ENCODE data around the gene NODAL.

Gene NODAL

DNA sequence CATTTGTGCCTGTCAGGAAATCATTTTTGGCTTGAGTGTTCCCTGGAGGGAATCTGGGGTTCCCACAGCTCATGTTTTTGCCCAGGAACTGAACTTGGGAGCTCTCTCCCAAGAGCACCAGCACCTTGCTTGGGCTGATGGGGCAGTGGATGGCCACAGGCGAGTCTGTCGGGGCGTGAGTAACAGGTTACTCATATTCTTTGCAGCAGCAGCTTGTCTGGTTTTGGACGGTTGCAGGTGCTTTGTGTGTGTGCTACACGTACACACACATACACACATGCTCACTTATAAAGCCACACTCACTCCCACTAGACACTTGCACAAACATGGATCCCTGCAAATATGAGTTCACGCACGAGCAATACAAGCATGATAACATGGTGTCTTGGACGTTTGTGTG is 34.2 kb upstream of the NODAL start:
- H3K4me3 ChIP-seq (ENCODE audit: low read depth, low read length), result no peak overlapping the region
- TF ChIP-seq, protein P1, sequence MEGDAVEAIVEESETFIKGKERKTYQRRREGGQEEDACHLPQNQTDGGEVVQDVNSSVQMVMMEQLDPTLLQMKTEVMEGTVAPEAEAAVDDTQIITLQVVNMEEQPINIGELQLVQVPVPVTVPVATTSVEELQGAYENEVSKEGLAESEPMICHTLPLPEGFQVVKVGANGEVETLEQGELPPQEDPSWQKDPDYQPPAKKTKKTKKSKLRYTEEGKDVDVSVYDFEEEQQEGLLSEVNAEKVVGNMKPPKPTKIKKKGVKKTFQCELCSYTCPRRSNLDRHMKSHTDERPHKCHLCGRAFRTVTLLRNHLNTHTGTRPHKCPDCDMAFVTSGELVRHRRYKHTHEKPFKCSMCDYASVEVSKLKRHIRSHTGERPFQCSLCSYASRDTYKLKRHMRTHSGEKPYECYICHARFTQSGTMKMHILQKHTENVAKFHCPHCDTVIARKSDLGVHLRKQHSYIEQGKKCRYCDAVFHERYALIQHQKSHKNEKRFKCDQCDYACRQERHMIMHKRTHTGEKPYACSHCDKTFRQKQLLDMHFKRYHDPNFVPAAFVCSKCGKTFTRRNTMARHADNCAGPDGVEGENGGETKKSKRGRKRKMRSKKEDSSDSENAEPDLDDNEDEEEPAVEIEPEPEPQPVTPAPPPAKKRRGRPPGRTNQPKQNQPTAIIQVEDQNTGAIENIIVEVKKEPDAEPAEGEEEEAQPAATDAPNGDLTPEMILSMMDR (IDR thresholded peaks at IDR 0.05; ENCODE audit: borderline replicate concordance, insufficient read depth, low read depth, low read length), result no peak

DNA sequence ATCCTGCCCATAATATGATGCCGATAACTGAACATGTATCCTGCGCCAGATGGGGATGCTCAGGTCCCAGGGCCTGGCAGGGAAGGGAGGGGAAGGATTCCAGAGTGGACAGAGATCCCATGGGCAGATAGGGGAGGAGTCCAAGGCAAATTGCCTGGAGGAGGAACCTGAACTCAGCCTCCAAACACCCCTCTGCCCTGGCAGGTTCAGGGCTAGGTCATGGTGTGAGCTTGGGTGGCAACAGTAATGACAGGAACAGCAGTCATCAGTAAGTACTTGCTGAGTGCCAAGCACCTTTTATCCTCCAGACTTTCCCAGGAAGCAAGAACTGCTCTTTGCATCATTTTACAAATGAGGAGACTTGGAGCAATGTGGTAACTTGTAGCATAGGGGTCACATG is 33.3 kb upstream of the NODAL start:
- TF ChIP-seq, protein P1 (IDR thresholded peaks at IDR 0.05; ENCODE audit: borderline replicate concordance, insufficient read depth, low read depth, low read length), result no peak
- no peak overlapping the region for H3K4me3 ChIP-seq (ENCODE audit: low read depth, low read length)

DNA sequence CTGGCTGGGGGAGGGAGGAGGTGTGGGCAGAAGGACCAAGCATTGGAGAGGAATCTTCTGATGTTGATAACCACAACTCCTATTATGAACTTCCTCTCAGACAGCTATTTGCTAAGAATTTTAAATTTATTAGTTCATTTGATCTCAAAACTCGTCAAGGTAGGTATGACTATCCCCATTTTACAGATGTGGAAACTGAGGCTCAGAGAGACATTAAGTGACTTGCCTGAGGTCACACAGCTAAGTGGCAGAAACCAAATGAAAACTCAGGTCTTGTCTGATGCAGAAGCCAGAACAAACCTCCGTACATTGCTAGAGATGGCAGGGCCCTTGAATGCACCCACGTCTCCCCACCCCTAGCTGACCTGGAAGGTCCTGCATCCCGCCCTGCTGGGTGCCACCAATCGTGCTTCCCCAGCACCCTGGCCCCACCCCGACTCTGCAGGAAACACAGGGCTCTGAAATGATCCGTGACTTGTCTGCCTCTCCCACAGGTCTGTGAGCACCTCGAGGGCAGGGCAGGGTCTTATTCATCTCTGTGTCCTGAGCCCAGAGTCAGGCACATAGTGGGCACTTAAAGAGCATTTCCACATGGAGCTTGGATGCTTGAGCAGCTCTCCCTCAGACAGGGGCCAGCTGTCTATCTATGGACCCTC is 31.4 kb upstream of the NODAL start:
- TF ChIP-seq, protein P1 (IDR thresholded peaks at IDR 0.05; ENCODE audit: borderline replicate concordance, insufficient read depth, low read depth, low read length), result no peak
- no peak overlapping the region for H3K4me3 ChIP-seq (ENCODE audit: low read depth, low read length)

DNA sequence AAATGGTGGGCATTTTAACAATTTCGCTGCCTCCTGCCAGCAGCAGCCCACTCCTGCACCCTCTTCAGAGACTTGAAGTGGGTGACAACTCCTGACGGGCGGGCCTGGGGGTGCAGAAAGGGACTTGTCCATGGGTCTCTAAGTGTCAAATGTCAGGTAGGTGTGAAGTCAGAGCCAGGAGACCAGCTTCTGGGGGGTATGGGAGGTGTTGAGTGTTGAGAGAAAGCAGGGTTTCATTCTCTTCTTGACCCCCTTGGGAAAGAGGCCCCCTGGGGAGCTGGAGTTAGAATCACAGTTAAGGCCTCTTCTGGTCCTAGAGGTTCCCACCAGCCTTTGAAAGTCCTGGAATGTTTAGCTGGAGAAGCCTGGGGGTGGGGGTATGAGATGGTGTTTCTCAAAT is 25.5 kb upstream of the NODAL start:
- TF ChIP-seq, protein P1 (IDR thresholded peaks at IDR 0.05; ENCODE audit: borderline replicate concordance, insufficient read depth, low read depth, low read length), result no peak

DNA sequence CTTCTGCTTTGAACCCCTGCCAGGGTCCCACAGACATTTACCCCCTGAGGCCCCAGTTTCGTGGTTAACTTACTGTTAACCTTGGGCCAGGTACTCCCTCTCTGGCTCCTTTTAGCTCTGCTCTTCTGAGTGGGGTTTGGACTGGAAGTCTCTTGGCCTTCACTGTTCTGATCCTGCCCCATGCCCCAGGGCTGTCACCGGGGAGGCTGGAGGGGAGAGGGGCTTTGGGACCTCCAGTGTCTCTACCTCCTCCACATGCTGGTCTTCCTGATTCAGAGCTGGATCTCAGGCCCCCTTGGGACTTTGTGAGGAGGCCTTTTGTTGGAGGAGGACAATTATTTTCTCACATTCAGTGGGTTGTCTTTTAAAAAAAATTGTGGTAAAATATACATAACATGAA is 24.4 kb upstream of the NODAL start:
- no peak overlapping the region for H3K4me3 ChIP-seq (ENCODE audit: low read depth, low read length)
- TF ChIP-seq, protein P1 (IDR thresholded peaks at IDR 0.05; ENCODE audit: borderline replicate concordance, insufficient read depth, low read depth, low read length), result no peak

More for the DNA sequence above, 25.5 kb upstream of the NODAL start:
- H3K4me3 ChIP-seq (ENCODE audit: low read depth, low read length), result no peak overlapping the region

DNA sequence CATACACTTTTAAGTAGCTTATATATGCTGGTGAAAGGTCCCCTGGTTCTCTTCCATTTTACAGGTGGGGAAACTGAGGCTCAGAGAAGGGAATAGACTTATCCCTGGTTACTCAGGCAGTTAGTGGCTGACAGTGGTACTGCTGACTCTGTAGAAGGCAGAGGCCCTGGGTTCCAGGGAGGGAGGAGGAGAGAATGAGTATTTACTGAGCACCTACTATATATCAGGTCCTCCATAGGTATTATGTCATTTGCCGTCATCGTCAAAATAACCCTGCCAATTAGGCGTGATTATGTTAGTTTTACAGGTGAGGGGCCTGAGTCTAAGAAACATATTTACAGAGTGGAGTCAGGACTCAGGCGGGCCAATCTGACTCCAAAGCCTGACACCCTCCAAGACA is 23.8 kb upstream of the NODAL start:
- H3K4me3 ChIP-seq (ENCODE audit: low read depth, low read length), result no peak overlapping the region
- TF ChIP-seq, protein P1 (IDR thresholded peaks at IDR 0.05; ENCODE audit: borderline replicate concordance, insufficient read depth, low read depth, low read length), result no peak

DNA sequence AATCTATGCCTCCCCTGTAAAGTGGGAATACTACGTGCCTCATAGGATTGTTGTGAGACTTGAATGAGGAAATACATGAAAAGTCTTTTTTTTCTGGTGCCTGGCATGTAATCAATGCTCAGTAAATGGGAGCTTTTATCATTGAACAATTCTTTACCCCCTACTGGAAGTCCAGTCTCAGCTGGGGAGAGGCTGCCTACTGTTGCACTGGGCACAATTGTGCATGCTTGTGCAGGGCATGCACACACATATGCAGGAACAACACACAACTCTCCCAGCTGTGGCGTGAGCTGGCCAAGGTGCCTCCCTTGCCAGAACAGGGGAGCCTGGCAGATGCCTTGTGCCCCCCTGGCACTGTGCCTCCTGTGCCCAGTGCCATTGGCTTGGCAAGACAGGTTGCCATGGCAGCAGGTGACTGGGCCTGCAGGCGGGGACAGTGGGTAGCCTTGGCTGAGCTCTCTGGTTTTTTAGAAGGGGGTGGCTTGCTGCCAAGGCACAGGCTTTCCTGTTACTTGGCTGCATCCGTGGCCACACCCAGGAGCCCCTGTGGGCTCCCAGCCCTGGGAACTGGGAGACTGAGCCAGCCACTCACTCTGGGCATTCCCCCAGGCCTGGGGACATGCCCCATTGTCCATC is 21.0 kb upstream of the NODAL start:
- no peak overlapping the region for H3K4me3 ChIP-seq (ENCODE audit: low read depth, low read length)
- TF ChIP-seq, protein P1 (IDR thresholded peaks at IDR 0.05; ENCODE audit: borderline replicate concordance, insufficient read depth, low read depth, low read length), result no peak

All from GM12875 (cell line).